PC-9 (cell line): ENCODE measurements around the gene NSMCE4A. TPM values are rescaled to one million over a fixed set of nuclear protein-coding genes. Genes with fewer than 3 reads are reported as not detected.

Source experiments
- BruUV-seq: library from RNA; stranded (reverse); fragments of 400-500 nt; replicated peaks from 2 replicates; lab custom pipeline; 2021; lab: Mats Ljungman, UMichigan
- CTCF ChIA-PET: fragments of 300-600 bp; sonication (Branson Sonifier 250); formaldehyde crosslinking; loops from one replicate; lab custom pipeline; 2022; ENCODE audit warnings: antibody characterized with exemption; lab: Charles Lee
- POLR2A ChIA-PET: fragments of 300-600 bp; sonication (Branson Sonifier 250); formaldehyde crosslinking; loops from one replicate; lab custom pipeline; 2022; ENCODE audit warnings: antibody characterized with exemption; ENCODE audit not compliant: unreplicated experiment; lab: Charles Lee
- DNase-seq, 2 experiments: peaks; one replicate each; pipeline versions ENCODE4 v3.0.0 to v3.0.0-alpha.2; 2015 to 2022; ENCODE audit warnings: mixed read lengths in 1 of 2
- H2AFZ ChIP-seq: fragments of 200-600 bp; sonication (generic); 2 replicates; pipeline ENCODE4 v1.8.1; 2017; ENCODE audit warnings: antibody characterized with exemption
- H3F3A ChIP-seq: fragments of 200-600 bp; sonication (generic); 2 replicates; pipeline ENCODE4 v1.8.1; 2017; ENCODE audit warnings: antibody characterized with exemption, mild to moderate bottlenecking, low read depth; ENCODE audit not compliant: insufficient read depth
- H3K27ac ChIP-seq: fragments of 200-600 bp; sonication (generic); 2 replicates; pipeline ENCODE4 v1.6.1; 2016; ENCODE audit warnings: mixed run types
- H3K27me3 ChIP-seq: fragments of 200-600 bp; sonication (generic); 2 replicates; pipeline ENCODE4 v1.6.1; 2016; ENCODE audit warnings: low read depth, mixed run types; ENCODE audit not compliant: insufficient read depth
- H3K36me3 ChIP-seq: fragments of 200-600 bp; sonication (generic); 2 replicates; pipeline ENCODE4 v1.6.1; 2016; ENCODE audit warnings: low read depth, mixed run types
- H3K4me1 ChIP-seq: fragments of 200-600 bp; sonication (generic); replicated peaks from 2 replicates; pipeline ENCODE4 v1.6.1; 2016; ENCODE audit warnings: mixed run types; ENCODE audit not compliant: insufficient read depth
- H3K4me2 ChIP-seq: fragments of 200-600 bp; sonication (generic); 2 replicates; pipeline ENCODE4 v1.6.1; 2017; ENCODE audit warnings: mixed run types
- H3K4me3 ChIP-seq: fragments of 200-600 bp; sonication (generic); 2 replicates; pipeline ENCODE4 v1.6.1; 2016; ENCODE audit warnings: mixed run types
- H3K79me2 ChIP-seq: fragments of 200-600 bp; sonication (generic); 2 replicates; pipeline ENCODE4 v1.6.1; 2017; ENCODE audit warnings: low read depth, mixed run types
- H3K9me2 ChIP-seq: fragments of 200-600 bp; sonication (generic); 2 replicates; pipeline ENCODE4 v1.8.1; 2017; ENCODE audit warnings: mild to moderate bottlenecking; ENCODE audit not compliant: insufficient read depth
- H3K9me3 ChIP-seq: fragments of 200-600 bp; sonication (generic); 2 replicates; pipeline ENCODE4 v1.8.1; 2016; ENCODE audit warnings: low read depth; ENCODE audit not compliant: insufficient read depth
- H4K20me1 ChIP-seq: fragments of 200-600 bp; sonication (generic); 2 replicates; pipeline ENCODE4 v1.8.1; 2017; ENCODE audit not compliant: insufficient read depth
- EZH2 ChIP-seq: fragments of 200-600 bp; sonication (generic); IDR thresholded peaks from 2 replicates; pipeline ENCODE4 v1.8.0; 2017; ENCODE audit warnings: antibody characterized with exemption, low read depth
- intact Hi-C: fragments of 100-400 bp; cut with micrococcal nuclease; formaldehyde crosslinking; loops from one replicate; pipeline ENCODE4 v1.10.0; 2022; ENCODE audit not compliant: unreplicated experiment
- total RNA-seq: library from RNA; stranded (reverse); gene quantifications from 2 replicates; pipeline ENCODE4 v1.2.3, GENCODE V29; 2021
- TF ChIP-seq, protein P1 (sequence below): fragments of 200-600 bp; sonication (generic); conservative IDR thresholded peaks from 2 replicates; pipeline ENCODE4 v1.6.1; 2017; ENCODE audit warnings: mixed run types, antibody characterized with exemption, mild to moderate bottlenecking, moderate library complexity

NSMCE4A gene
- total RNA-seq, 1 experiment from 2014 or later = 26.8 TPM

DNA sequence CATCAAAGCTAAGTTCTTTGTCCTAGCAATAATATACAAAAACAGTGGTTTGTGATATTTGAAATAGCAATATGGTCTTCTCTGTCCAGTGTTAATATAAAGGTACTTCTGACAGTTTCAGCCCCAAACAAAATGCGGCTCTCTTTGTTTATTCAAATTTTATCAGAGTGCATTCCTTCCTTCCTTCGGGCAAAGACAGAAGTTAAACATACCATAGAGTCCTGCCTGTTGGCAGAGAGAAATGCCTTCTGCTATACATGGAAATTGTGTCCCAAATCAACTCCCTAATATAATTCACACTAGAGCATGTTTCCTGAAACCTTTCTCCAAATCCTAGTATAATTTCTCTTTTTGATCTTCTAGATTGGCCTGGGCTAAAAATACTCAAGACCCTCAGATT, 26.0 kb downstream of the NSMCE4A start:
- POLR2A ChIA-PET = interaction anchor here (0.6 kb wide), 1 partner anchor 13 kb away, joined by 4 read pairs; no protein-coding TSS in a partner anchor
- Histone ChIP-seq H3K4me2 (no peak overlapping the region), H3K36me3 (no peaks in the 10 kb centered on the region), H4K20me1 (no peaks in the 10 kb centered on the region), H3F3A (no peaks in the 10 kb centered on the region), H2AFZ (no peak overlapping the region), H3K9me3 (no peaks in the 10 kb centered on the region), H3K4me3 (no peak overlapping the region), H3K9me2 (no peaks in the 10 kb centered on the region), H3K4me1 (no peaks in the 10 kb centered on the region), H3K27ac (no peak overlapping the region), H3K79me2 (no peaks in the 10 kb centered on the region), H3K27me3 (no peaks in the 10 kb centered on the region)
- CTCF ChIA-PET = no interaction called here
- intact Hi-C loops = no loop called here
- TF ChIP-seq EZH2 = no peak
- TF ChIP-seq, protein P1, sequence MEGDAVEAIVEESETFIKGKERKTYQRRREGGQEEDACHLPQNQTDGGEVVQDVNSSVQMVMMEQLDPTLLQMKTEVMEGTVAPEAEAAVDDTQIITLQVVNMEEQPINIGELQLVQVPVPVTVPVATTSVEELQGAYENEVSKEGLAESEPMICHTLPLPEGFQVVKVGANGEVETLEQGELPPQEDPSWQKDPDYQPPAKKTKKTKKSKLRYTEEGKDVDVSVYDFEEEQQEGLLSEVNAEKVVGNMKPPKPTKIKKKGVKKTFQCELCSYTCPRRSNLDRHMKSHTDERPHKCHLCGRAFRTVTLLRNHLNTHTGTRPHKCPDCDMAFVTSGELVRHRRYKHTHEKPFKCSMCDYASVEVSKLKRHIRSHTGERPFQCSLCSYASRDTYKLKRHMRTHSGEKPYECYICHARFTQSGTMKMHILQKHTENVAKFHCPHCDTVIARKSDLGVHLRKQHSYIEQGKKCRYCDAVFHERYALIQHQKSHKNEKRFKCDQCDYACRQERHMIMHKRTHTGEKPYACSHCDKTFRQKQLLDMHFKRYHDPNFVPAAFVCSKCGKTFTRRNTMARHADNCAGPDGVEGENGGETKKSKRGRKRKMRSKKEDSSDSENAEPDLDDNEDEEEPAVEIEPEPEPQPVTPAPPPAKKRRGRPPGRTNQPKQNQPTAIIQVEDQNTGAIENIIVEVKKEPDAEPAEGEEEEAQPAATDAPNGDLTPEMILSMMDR = no peak
- no peak for DNase-seq
- BruUV-seq = no TSS peak

DNA sequence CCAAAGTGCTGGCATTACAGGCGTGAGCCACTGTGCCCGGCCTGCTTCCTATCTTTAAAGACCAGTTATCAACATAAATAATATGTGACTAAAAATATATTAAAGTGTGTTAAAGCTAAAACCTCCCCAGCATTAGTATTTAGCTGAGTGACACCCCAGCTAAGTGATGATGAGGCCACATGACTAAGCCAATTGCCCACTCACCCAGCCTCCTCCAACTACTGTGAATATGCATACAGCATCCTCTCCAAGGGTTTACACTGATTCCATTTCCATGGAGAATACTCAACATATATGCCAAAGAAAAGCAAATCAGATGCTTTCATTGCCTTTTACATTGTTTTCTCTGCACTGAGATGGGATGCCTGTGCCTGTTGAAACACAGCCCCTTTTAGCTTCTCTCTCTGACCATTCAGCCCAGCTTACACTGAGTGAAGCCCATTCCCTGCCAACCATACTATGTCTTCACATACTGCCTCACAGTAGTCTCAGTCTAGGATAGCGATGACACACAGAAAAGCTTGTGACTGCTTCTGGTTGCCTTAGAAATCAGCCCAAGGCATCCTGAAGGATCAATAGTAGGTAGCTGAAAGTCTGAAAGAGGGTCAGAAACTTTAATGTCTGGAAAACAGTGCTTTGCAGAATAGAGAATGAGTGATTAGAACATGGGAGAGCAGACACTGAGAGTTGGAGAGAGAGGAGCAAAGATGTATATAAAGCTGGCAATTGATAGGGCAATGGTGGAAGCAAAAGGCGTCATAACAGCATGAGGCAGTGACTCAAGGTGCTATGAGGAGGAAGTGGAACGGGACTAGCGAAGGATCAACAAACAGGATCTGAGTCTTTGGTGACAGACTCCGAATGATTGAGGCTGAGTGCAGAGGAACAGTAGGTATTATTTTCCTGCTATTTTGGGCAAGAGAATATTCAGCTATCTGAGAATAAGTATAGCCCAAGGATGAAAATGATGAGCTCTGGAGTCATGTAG, 27.4 kb downstream of the NSMCE4A start:
- H3K79me2 ChIP-seq = no peaks in the 10 kb centered on the region
- no peaks in the 10 kb centered on the region for H3K27me3 ChIP-seq
- no TSS peak for BruUV-seq
- CTCF ChIA-PET = no interaction called here
- DNase-seq = no peak
- no peak overlapping the region for H3K27ac ChIP-seq
- no peaks in the 10 kb centered on the region for H3K9me2 ChIP-seq
- no peaks in the 10 kb centered on the region for H3K9me3 ChIP-seq
- POLR2A ChIA-PET = no interaction called here
- 0 out of 2 replicates have a peak, but pooled peaks cover 7% of the 10 kb centered on the region for H3K4me1 ChIP-seq
- no peak overlapping the region for H2AFZ ChIP-seq
- H3K4me2 ChIP-seq = no peak overlapping the region
- H3F3A ChIP-seq = peaks cover 2% of the 10 kb centered on the region; the same call in 1 of the 2 replicates
- no peaks in the 10 kb centered on the region for H3K36me3 ChIP-seq
- intact Hi-C loops = no loop called here
- H3K4me3 ChIP-seq = no peak overlapping the region
- TF ChIP-seq, protein P1 = no peak
- no peak for TF ChIP-seq EZH2
- H4K20me1 ChIP-seq = no peaks in the 10 kb centered on the region

DNA sequence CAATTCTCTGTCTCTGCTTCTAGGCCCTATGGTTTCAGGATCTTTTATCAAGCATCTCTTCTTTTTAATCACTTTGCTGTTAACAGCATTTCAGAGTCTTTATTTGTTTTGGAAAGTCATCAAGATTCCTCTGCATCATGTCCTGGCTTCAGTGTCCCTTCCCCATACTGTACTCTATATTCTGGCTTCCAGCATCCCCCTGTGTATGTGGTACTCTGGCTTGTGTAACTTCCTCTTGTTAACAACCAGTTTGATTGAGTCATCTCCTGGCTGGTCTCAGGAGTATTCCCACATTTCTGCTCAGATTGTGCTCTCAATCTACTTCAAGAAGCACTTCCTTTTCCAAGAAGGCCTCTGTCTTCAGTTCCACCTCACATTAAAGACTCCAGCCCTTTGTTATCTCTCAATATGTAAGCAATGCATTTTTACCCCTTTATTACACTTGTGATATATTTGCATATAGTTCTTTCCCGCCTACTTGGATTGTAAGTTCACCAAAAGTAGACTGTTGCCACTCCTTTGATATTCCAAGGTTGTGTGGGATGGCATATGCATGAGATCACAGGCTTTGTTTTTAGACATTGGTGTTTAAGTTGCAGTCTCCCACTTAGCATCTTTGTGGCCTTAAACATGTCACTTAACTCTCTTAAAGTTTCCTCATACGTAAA, 32.1 kb downstream of the NSMCE4A start:
- no peak overlapping the region for H3K27ac ChIP-seq
- no TSS peak for BruUV-seq
- peak in 1 of 2 experiments; percentile 36 for DNase-seq

More for the DNA sequence above, 32.1 kb downstream of the NSMCE4A start:
- H3F3A ChIP-seq = peaks cover 5% of the 10 kb centered on the region; the same call in 1 of the 2 replicates
- no peak overlapping the region for H2AFZ ChIP-seq
- ChIA-PET CTCF (no interaction called here), POLR2A (no interaction called here)
- intact Hi-C loops = no loop called here
- H3K4me2 ChIP-seq = no peak overlapping the region
- H3K9me3 ChIP-seq = no peaks in the 10 kb centered on the region
- no peaks in the 10 kb centered on the region for H3K36me3 ChIP-seq
- H3K27me3 ChIP-seq = no peaks in the 10 kb centered on the region
- no peaks in the 10 kb centered on the region for H3K9me2 ChIP-seq
- H3K79me2 ChIP-seq = no peaks in the 10 kb centered on the region
- H3K4me1 ChIP-seq = 0 out of 2 replicates have a peak, but pooled peaks cover 9% of the 10 kb centered on the region
- H3K4me3 ChIP-seq = no peak overlapping the region
- TF ChIP-seq, protein P1 = no peak
- no peak for TF ChIP-seq EZH2
- H4K20me1 ChIP-seq = no peaks in the 10 kb centered on the region
